ENCODE results near the gene SYT1. TPM values are rescaled to one million over a fixed set of nuclear protein-coding genes. Genes with fewer than 3 reads are reported as not detected.

Gene SYT1
- total RNA-seq, 6 donors from 2014 or later: 0.52 to 0.67 (median 0.59) TPM; not detected in 3

DNA sequence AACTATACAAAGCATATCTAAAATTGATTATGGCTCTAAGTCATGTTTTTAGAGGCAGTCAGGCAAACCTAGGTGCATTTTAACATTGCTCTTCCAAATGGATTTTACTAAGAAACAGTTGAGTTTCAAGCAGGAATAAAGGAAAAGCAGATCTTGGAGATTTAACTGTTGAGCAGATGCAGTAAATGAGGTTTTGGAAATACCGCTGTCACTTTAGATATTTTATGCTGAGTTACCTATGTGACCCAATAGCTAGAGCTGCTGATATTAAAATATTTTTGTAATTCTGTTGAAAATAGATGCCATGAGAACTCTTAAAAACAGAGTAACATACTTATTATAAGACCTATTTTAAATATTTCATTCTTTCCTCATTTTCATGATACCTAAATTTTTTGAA is 181.4 kb downstream of the SYT1 start:
- Histone ChIP-seq H3K9me3 (no peaks in the 10 kb centered on the region), H3K4me3 (no peak overlapping the region), H3K27me3 (no peaks in the 10 kb centered on the region), H3K36me3 (no peaks in the 10 kb centered on the region), H3K4me1 (no peaks in the 10 kb centered on the region), H3K27ac (no peak overlapping the region)
- ATAC-seq (ENCODE audit: low FRiP score in 2 of 2): no peak
- TF ChIP-seq POLR2A (IDR thresholded peaks at IDR 0.05): no peak
- TF ChIP-seq, protein P1, sequence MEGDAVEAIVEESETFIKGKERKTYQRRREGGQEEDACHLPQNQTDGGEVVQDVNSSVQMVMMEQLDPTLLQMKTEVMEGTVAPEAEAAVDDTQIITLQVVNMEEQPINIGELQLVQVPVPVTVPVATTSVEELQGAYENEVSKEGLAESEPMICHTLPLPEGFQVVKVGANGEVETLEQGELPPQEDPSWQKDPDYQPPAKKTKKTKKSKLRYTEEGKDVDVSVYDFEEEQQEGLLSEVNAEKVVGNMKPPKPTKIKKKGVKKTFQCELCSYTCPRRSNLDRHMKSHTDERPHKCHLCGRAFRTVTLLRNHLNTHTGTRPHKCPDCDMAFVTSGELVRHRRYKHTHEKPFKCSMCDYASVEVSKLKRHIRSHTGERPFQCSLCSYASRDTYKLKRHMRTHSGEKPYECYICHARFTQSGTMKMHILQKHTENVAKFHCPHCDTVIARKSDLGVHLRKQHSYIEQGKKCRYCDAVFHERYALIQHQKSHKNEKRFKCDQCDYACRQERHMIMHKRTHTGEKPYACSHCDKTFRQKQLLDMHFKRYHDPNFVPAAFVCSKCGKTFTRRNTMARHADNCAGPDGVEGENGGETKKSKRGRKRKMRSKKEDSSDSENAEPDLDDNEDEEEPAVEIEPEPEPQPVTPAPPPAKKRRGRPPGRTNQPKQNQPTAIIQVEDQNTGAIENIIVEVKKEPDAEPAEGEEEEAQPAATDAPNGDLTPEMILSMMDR (IDR thresholded peaks at IDR 0.05): no peak
- no peak for TF ChIP-seq EP300 (IDR thresholded peaks at IDR 0.05)
- no peak for TF ChIP-seq POLR2AphosphoS5 (IDR thresholded peaks at IDR 0.05)
- DNase-seq: no peak
- 95 to 100% methylated on average over 1 of the region's 1 CpG for WGBS, 2 donors

DNA sequence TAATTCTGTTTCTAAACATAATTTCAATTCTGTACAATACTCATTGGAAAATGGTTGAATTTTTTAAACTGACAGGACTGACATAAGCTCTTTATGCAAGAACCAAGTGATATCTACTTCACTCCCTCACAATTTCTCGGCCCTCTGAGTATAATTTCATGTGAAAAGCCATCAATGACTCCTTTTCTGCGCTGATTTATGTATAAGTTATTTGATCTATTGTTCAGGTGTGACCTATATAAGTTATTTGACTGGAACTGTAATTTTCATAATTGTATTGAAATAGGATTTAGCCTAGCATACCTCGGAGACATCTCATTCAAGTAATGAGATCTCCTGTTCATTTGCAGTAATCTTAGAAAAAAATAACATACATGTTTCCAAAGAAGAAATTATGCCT is 184.4 kb downstream of the SYT1 start:
- H3K27ac ChIP-seq: no peak overlapping the region
- H3K36me3 ChIP-seq: no peaks in the 10 kb centered on the region
- no peak for TF ChIP-seq EP300 (IDR thresholded peaks at IDR 0.05)
- TF ChIP-seq POLR2AphosphoS5 (IDR thresholded peaks at IDR 0.05): no peak
- TF ChIP-seq, protein P1 (IDR thresholded peaks at IDR 0.05): no peak
- no peak for TF ChIP-seq POLR2A (IDR thresholded peaks at IDR 0.05)
- no peaks in the 10 kb centered on the region for H3K9me3 ChIP-seq
- DNase-seq (no peak), ATAC-seq (ENCODE audit: low FRiP score in 2 of 2) (no peak)
- 88 to 90% methylated on average over 3 of the region's 3 CpGs for WGBS, 2 donors
- H3K4me3 ChIP-seq: no peak overlapping the region
- no peaks in the 10 kb centered on the region for H3K4me1 ChIP-seq
- H3K27me3 ChIP-seq: no peaks in the 10 kb centered on the region

DNA sequence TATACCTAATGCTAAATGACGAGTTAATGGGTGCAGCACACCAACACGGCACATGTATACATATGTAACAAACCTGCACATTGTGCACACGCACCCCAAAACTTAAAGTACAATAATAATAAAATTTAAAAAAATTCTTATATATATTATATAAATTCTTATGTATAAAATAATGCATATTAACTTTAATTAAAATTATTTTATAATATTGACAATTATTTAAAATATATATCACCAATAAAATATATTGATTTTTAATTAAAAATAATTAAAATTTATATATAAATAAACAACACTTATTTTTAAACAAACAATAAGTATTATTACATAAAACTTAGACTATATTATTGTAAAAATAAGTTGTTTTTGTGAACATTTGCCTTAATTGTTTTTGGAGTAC is 188.8 kb downstream of the SYT1 start:
- no peaks in the 10 kb centered on the region for H3K9me3 ChIP-seq
- 93 to 94% methylated on average over 3 of the region's 3 CpGs for WGBS, 2 donors

DNA sequence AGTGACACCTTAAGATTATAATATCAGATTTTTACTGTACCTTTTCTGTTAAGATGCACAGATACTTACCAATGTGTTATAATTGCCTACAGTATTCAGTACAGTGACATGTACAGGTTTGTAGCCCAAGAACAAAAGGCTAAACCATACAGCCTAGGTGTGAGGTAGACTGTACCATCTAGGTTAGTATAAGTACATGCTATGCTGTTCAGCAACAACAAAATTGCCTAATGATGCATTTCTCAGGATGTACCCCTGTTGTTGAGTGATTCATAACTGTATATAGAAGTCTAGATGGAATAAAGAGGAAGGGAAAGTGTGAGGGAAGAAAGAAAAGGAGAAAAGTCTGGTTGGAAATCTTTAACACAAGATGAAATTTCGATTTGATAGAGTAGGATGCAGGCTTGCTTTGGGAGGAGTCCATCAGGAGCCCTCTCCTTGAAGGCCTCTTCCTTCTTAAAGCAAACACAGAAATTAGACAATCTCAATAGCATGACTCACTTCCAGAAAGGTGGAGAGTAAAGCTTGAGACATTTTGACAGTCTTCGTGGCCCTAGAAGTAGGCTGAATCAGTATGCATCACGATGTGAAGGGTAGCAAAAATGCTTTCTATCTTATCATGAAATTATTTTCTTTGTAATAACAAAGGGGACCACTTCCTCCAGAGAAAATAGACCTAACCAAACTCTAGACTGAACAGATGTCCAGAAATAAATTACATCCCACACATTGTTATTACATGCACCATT is 191.5 kb downstream of the SYT1 start:
- WGBS, 2 donors: 61 to 75% methylated on average over 3 of the region's 3 CpGs
- TF ChIP-seq, protein P1 (IDR thresholded peaks at IDR 0.05): no peak
- TF ChIP-seq EP300 (IDR thresholded peaks at IDR 0.05) (no peak), POLR2AphosphoS5 (IDR thresholded peaks at IDR 0.05) (no peak), POLR2A (IDR thresholded peaks at IDR 0.05) (no peak)
- Histone ChIP-seq H3K4me3 (no peak overlapping the region), H3K36me3 (no peaks in the 10 kb centered on the region), H3K27me3 (no peaks in the 10 kb centered on the region), H3K27ac (no peak overlapping the region), H3K9me3 (peaks cover 0 to 2% (median 0%) of the 10 kb centered on the region in 4 donors), H3K4me1 (no peaks in the 10 kb centered on the region)
- ATAC-seq (ENCODE audit: low FRiP score in 2 of 2): no peak
- DNase-seq: no peak

More for the DNA sequence above, 188.8 kb downstream of the SYT1 start:
- Histone ChIP-seq H3K4me1 (no peaks in the 10 kb centered on the region), H3K27me3 (no peaks in the 10 kb centered on the region), H3K27ac (no peak overlapping the region), H3K36me3 (no peaks in the 10 kb centered on the region), H3K4me3 (no peak overlapping the region)
- no peak for DNase-seq
- TF ChIP-seq EP300 (IDR thresholded peaks at IDR 0.05) (no peak), POLR2A (IDR thresholded peaks at IDR 0.05) (no peak), POLR2AphosphoS5 (IDR thresholded peaks at IDR 0.05) (no peak)
- TF ChIP-seq, protein P1 (IDR thresholded peaks at IDR 0.05): no peak
- no peak for ATAC-seq (ENCODE audit: low FRiP score in 2 of 2)

DNA sequence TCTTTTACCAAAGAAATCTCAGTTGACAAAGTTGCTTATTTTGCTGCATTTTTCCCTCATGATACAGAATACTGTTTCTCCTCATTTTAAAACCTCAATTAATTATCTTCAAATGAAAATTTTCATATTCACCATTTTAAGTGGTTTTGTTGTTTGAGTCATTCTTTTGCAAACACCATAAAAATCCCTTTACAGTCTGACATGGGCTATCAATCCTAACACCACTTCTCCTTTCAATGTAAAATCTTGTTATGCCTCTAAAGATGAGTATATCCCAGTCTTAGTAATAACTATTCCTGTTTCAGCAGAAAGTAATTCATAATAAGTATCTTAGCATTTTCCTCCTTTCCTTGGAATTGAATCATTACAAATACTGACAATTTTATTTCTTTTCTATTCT is 192.2 kb downstream of the SYT1 start:
- TF ChIP-seq POLR2A (IDR thresholded peaks at IDR 0.05) (no peak), POLR2AphosphoS5 (IDR thresholded peaks at IDR 0.05) (no peak)
- Histone ChIP-seq H3K9me3 (peaks cover 0 to 2% (median 0%) of the 10 kb centered on the region in 4 donors), H3K4me1 (no peaks in the 10 kb centered on the region), H3K4me3 (no peak overlapping the region), H3K27ac (no peak overlapping the region), H3K36me3 (no peaks in the 10 kb centered on the region), H3K27me3 (no peaks in the 10 kb centered on the region)
- ATAC-seq (ENCODE audit: low FRiP score in 2 of 2): no peak
- DNase-seq: no peak

All from upper lobe of left lung (tissue), 6 donors.